Small intestine (tissue), 7 donors: ENCODE results near the gene PIGP. TPM values are rescaled to one million over a fixed set of nuclear protein-coding genes. Genes with fewer than 3 reads are reported as not detected.

Experiments used
- DNase-seq, 2 donors: peaks; one replicate each; pipeline versions ENCODE4 v3.0.0 to v3.0.0-alpha.2; 2013
- FAIRE-seq: peaks from 2 replicates; lab custom pipeline; 2012; peaks lifted over from hg19 to GRCh38; lab: Jason Lieb, UNC
- H3K27ac ChIP-seq, 3 donors: one replicate each; pipeline ENCODE4 v1.5.1; 2013; ENCODE audit warnings: low read length in 2 of 3, mild to moderate bottlenecking in 2 of 3, control low read depth in 1 of 3, inconsistent platforms in 1 of 3, low read depth in 1 of 3, moderate library complexity in 1 of 3
- H3K27me3 ChIP-seq, 3 donors: one replicate each; pipeline ENCODE4 v1.6.1; 2013; ENCODE audit warnings: low read length in 3 of 3, inconsistent platforms in 1 of 3; ENCODE audit not compliant: control insufficient read depth in 3 of 3, insufficient read depth in 3 of 3
- H3K36me3 ChIP-seq, 3 donors: one replicate each; pipeline ENCODE4 v1.6.1; 2013; ENCODE audit warnings: low read length in 3 of 3, inconsistent platforms in 1 of 3, low read depth in 1 of 3, mild to moderate bottlenecking in 1 of 3, moderate library complexity in 1 of 3; ENCODE audit not compliant: control insufficient read depth in 3 of 3, insufficient read depth in 2 of 3
- H3K4me1 ChIP-seq, 3 donors: one replicate each; pipeline ENCODE4 v1.6.1; 2013; ENCODE audit warnings: low read length in 2 of 3, inconsistent platforms in 1 of 3, low read depth in 1 of 3, mild to moderate bottlenecking in 1 of 3, moderate library complexity in 1 of 3; ENCODE audit not compliant: control insufficient read depth in 3 of 3, insufficient read depth in 2 of 3
- H3K4me3 ChIP-seq, 3 donors: one replicate each; pipeline ENCODE4 v1.5.1; 2013; ENCODE audit warnings: low read length in 3 of 3, control low read depth in 1 of 3, inconsistent platforms in 1 of 3, low read depth in 1 of 3, mild to moderate bottlenecking in 1 of 3, moderate library complexity in 1 of 3
- H3K9me3 ChIP-seq, 2 donors: one replicate each; pipeline ENCODE4 v1.6.1; 2013; ENCODE audit warnings: low read depth in 1 of 2, low read length in 1 of 2; ENCODE audit not compliant: control insufficient read depth in 2 of 2, insufficient read depth in 1 of 2
- WGBS, 3 donors: extraction: QIAGEN DNeasy Blood & Tissue Kit; methylation state at CpG; one replicate each; pipeline ENCODE4 v1.1.7; 2013; 5-methylcytosine and 5-hydroxymethylcytosine counted together
- polyA plus RNA-seq, 4 donors: library from polyadenylated mRNA; stranded (reverse) in 3 of 4; unstranded in 1 of 4; fragments of 200-250 nt in 3 of 4; fragments of 120-200 nt in 1 of 4; gene quantifications; one replicate each; pipeline versions ENCODE4 v1.2.1 to v1.2.3, GENCODE V29; 2013
- donor health status: healthy with polysubstance abuse.
- donor health status: control.
- donor health status: control.
- donor health status: Bipolar disorder and iron deficiency.
- donor health status: healthy.

The PIGP gene
- polyA plus RNA-seq, 4 donors, result 10.5 to 43.3 (median 24.4) TPM

GRCh38 chr21:37032877-37033471 is 39.9 kb downstream of the PIGP start:
- Histone ChIP-seq H3K36me3 (no peaks in the 10 kb centered on the region), H3K9me3 (no peaks in the 10 kb centered on the region), H3K4me3 (no peak overlapping the region), H3K4me1 (no peaks in the 10 kb centered on the region), H3K27ac (no peak overlapping the region), H3K27me3 (no peaks in the 10 kb centered on the region)
- FAIRE-seq, result no peak
- WGBS, 3 donors, result 57 to 65% (median 63%) methylated on average over 4 of the region's 4 CpGs
- no peak for DNase-seq

- no peaks in the 10 kb centered on the region for H3K27me3 ChIP-seq
- 81 to 84% (median 83%) methylated on average over 5 of the region's 5 CpGs for WGBS, 3 donors
- H3K36me3 ChIP-seq, result no peaks in the 10 kb centered on the region
- no peak overlapping the region for H3K4me3 ChIP-seq
- DNase-seq (no peak), FAIRE-seq (no peak)
- H3K27ac ChIP-seq, result no peak overlapping the region
- no peaks in the 10 kb centered on the region for H3K4me1 ChIP-seq
- no peaks in the 10 kb centered on the region for H3K9me3 ChIP-seq
Measured at GRCh38 chr21:37032293-37032692, 40.6 kb downstream of the PIGP start.

GRCh38 chr21:37030864-37031263 is 42.0 kb downstream of the PIGP start:
- WGBS, 3 donors, result 90 to 95% (median 93%) methylated on average over 4 of the region's 4 CpGs
- no peak overlapping the region for H3K27ac ChIP-seq
- FAIRE-seq, result no peak
- no peaks in the 10 kb centered on the region for H3K4me1 ChIP-seq
- no peaks in the 10 kb centered on the region for H3K36me3 ChIP-seq
- H3K27me3 ChIP-seq, result no peaks in the 10 kb centered on the region
- no peaks in the 10 kb centered on the region for H3K9me3 ChIP-seq
- DNase-seq, result no peak
- H3K4me3 ChIP-seq, result no peak overlapping the region

DNA sequence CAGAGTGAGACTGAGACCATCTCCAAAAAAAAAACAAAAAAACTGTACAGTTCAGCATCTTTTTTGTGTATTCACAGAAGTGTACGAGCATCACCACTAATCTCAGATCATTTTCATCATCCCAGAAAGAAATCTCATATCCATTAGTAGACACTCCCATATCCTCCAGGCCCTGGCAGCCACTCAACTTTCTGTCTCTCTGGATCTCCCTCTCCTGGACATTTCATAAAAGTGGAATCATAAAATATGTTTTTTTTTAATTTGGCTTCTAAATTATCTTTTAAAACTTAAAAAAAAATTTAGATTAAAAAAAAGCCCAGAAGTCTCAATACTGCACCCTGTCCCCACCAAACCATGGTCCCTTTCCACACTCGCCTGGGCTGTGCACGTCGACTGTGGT is 44.3 kb downstream of the PIGP start:
- 79 to 83% (median 79%) methylated on average over 4 of the region's 4 CpGs for WGBS, 3 donors
- Histone ChIP-seq H3K4me1 (no peaks in the 10 kb centered on the region), H3K27ac (no peak overlapping the region), H3K4me3 (no peak overlapping the region), H3K27me3 (no peaks in the 10 kb centered on the region), H3K36me3 (no peaks in the 10 kb centered on the region), H3K9me3 (no peaks in the 10 kb centered on the region)
- no peak for DNase-seq
- FAIRE-seq, result no peak

DNA sequence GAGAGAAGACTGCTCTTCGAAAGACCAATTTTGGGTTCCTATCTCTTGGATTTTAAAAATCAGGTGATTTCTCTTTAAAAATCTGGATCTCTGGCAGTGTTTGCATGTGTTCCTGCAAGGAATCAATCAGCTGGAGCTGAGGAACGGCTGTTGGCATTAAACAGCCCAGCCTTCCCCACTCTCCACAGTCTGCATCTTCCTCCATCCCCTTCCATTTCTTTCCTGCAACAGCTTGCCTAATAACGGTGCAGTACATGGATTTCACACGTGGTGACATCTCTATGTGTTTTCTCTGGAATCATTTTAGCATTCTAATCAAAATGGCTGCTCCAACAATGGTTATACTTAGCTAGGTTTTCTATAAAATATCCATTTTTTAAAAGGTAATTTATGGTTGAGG is 46.4 kb downstream of the PIGP start:
- Histone ChIP-seq H3K36me3 (no peaks in the 10 kb centered on the region), H3K9me3 (no peaks in the 10 kb centered on the region), H3K4me1 (no peaks in the 10 kb centered on the region), H3K27me3 (no peaks in the 10 kb centered on the region), H3K4me3 (no peak overlapping the region), H3K27ac (no peak overlapping the region)
- DNase-seq (no peak), FAIRE-seq (no peak)
- 38 to 43% (median 40%) methylated on average over 4 of the region's 4 CpGs for WGBS, 3 donors

- Histone ChIP-seq H3K4me3 (no peak overlapping the region), H3K27me3 (peaks cover 0 to 3% (median 0%) of the 10 kb centered on the region in 3 donors), H3K4me1 (no peaks in the 10 kb centered on the region), H3K9me3 (no peaks in the 10 kb centered on the region), H3K27ac (no peak overlapping the region), H3K36me3 (no peaks in the 10 kb centered on the region)
- 69 to 78% (median 78%) methylated on average over 13 of the region's 13 CpGs for WGBS, 3 donors
- DNase-seq (no peak), FAIRE-seq (no peak)
Measured at GRCh38 chr21:37017951-37018679, 54.8 kb downstream of the PIGP start.

Other genes with a start within 250 kb of the PIGP start
- gene HLCS, start 106.4 kb downstream of the PIGP start, polyA plus RNA-seq, result 10 to 100 TPM in 1 of 4 donors, 1 to 10 TPM in 3; 2.7 to 13.7 (median 4.9) TPM
- under 1 TPM in 2 of 4 donors, not detected in 2; 0.07 to 0.21 TPM for gene RIPPLY3, start 66.4 kb downstream of the PIGP start, polyA plus RNA-seq
- 100 to 1,000 TPM in 1 of 4 donors, 10 to 100 TPM in 3; 18.6 to 106 (median 29.0) TPM for gene TTC3, start 183 bp upstream of the PIGP start, polyA plus RNA-seq
- 10 to 100 TPM; 28.2 to 54.6 (median 45.7) TPM for gene VPS26C, start 194.3 kb upstream of the PIGP start, polyA plus RNA-seq